IMR-90 (cell line): Measurements from ENCODE around the gene SPTLC1.

ENCODE experiments used
- BHLHE40 ChIP-seq: fragments of 150-350 bp; IDR thresholded peaks from 2 replicates; pipeline ENCODE4 v1.6.1; 2016; ENCODE audit warnings: mild to moderate bottlenecking, low read depth, low read length
- CEBPB ChIP-seq: IDR thresholded peaks from 2 replicates; pipeline ENCODE4 v1.6.1; 2012; ENCODE audit warnings: low read depth, low read length, improper control_type of control experiment
- CTCF ChIP-seq: conservative IDR thresholded peaks from 2 replicates; pipeline ENCODE4 v1.5.1; 2012; ENCODE audit warnings: mild to moderate bottlenecking, low read depth, low read length, improper control_type of control experiment
- ELK1 ChIP-seq: fragments of 150-350 bp; IDR thresholded peaks from 2 replicates; pipeline ENCODE4 v1.6.1; 2016; ENCODE audit warnings: low read depth, mild to moderate bottlenecking, low read length, moderate library complexity, borderline replicate concordance
- FOS ChIP-seq: fragments of 150-350 bp; IDR thresholded peaks from 2 replicates; pipeline ENCODE4 v1.6.1; 2016; ENCODE audit warnings: low read depth, low read length
- MXI1 ChIP-seq: IDR thresholded peaks from 2 replicates; pipeline ENCODE4 v1.6.1; 2012; ENCODE audit warnings: low read depth, mild to moderate bottlenecking, low read length, moderate library complexity, borderline replicate concordance
- POLR2A ChIP-seq: IDR thresholded peaks from 2 replicates; pipeline ENCODE4 v1.6.1; 2012; ENCODE audit warnings: mild to moderate bottlenecking, low read depth, low read length
- RAD21 ChIP-seq: IDR thresholded peaks from 2 replicates; pipeline ENCODE4 v1.6.1; 2012; ENCODE audit warnings: low read length, improper control_type of control experiment
- RCOR1 ChIP-seq: IDR thresholded peaks from 2 replicates; pipeline ENCODE4 v1.6.1; 2012; ENCODE audit warnings: mild to moderate bottlenecking, low read length, improper control_type of control experiment; ENCODE audit not compliant: insufficient replicate concordance
- RFX5 ChIP-seq: IDR thresholded peaks from 2 replicates; pipeline ENCODE4 v1.8.0; 2012; ENCODE audit warnings: low read depth, mild to moderate bottlenecking, low read length, moderate library complexity
- USF2 ChIP-seq: fragments of 150-350 bp; IDR thresholded peaks from 2 replicates; pipeline ENCODE4 v1.6.1; 2017; ENCODE audit warnings: mild to moderate bottlenecking, antibody characterized with exemption, low read length, low read depth

- TF ChIP-seq FOS, result no peak
- no peak for TF ChIP-seq CTCF
- TF ChIP-seq CEBPB, result no peak
- no peak for TF ChIP-seq POLR2A
- TF ChIP-seq RFX5, result no peak
- no peak for TF ChIP-seq ELK1
- TF ChIP-seq RAD21, result no peak
- TF ChIP-seq RCOR1, result no peak
- TF ChIP-seq USF2, result no peak
- TF ChIP-seq BHLHE40, result no peak
- no peak for TF ChIP-seq MXI1
Observed at GRCh38 chr9:92044936-92045335, 70.3 kb downstream of the SPTLC1 start.
